Adrenal gland (tissue), 5 donors: ENCODE results near the gene VWC2L.

Source experiments
- CTCF ChIP-seq, 6 experiments: fragments of 450-650 bp in 4 of 6; fragments of 200-600 bp in 2 of 6; sonication (generic) in 1 of 6; IDR thresholded peaks; 1 replicate in 5 of 6; 2 replicates in 1 of 6; pipeline versions ENCODE4 v1.5.1 to v1.8.0; 2016 to 2021; ENCODE audit warnings: antibody characterized with exemption in 6 of 6, mild to moderate bottlenecking in 2 of 6, moderate library complexity in 1 of 6
- POLR2A ChIP-seq, 2 donors: fragments of 450-650 bp; IDR thresholded peaks; one replicate each; pipeline ENCODE4 v1.6.1; 2017; ENCODE audit warnings: antibody characterized with exemption in 2 of 2, mild to moderate bottlenecking in 2 of 2, moderate library complexity in 1 of 2
- donor health status: DM: no; HTN: no; CAD: no.

GRCh38 chr2:214542866-214543265 lies 132.0 kb downstream of the VWC2L start:
- TF ChIP-seq CTCF (IDR thresholded peaks at IDR 0.05) (no peak), POLR2A (IDR thresholded peaks at IDR 0.05) (no peak)
